AG04450 (cell line): Measurements from ENCODE around the gene TLX2. TPM values are rescaled to one million over a fixed set of nuclear protein-coding genes. Genes with fewer than 3 reads are reported as not detected.

Source experiments
- CTCF ChIA-PET: fragments of 300-600, 350-600 bp; formaldehyde crosslinking; extraction: SDS; loops from one replicate; lab custom pipeline; 2022; ENCODE audit warnings: antibody characterized with exemption, inconsistent platforms; lab: Charles Lee
- POLR2A ChIA-PET: fragments of 350-600 bp; formaldehyde crosslinking; extraction: SDS; loops from one replicate; lab custom pipeline; 2021; ENCODE audit warnings: antibody characterized with exemption, inconsistent platforms; lab: Yijun Ruan, JAX
- DNase-seq: peaks from one replicate; pipeline ENCODE4 v3.0.0-alpha.2; 2011; ENCODE audit warnings: low read depth, low spot score
- H3K27ac ChIP-seq: one replicate; pipeline ENCODE4 v1.5.1; 2012; ENCODE audit warnings: low read depth, low read length, control low read depth
- H3K27me3 ChIP-seq: one replicate; pipeline ENCODE4 v1.6.0; 2012; ENCODE audit warnings: low read length; ENCODE audit not compliant: control insufficient read depth, insufficient read depth
- H3K4me3 ChIP-seq: 2 replicates; pipeline ENCODE4 v1.5.1; 2011; ENCODE audit warnings: mild to moderate bottlenecking, low read depth, low read length, control low read depth
- H3K9me3 ChIP-seq: 2 replicates; pipeline ENCODE4 v1.5.1; 2012; ENCODE audit warnings: low read length; ENCODE audit not compliant: control insufficient read depth, insufficient read depth
- polyA plus RNA-seq: library from polyadenylated mRNA; depleted of rRNA; stranded (reverse); fragments of >200 nt; gene quantifications from 2 replicates; pipeline ENCODE4 v1.2.3, GENCODE V29; 2011
- TF ChIP-seq, protein P1 (sequence below): IDR thresholded peaks from 2 replicates; pipeline ENCODE4 v1.5.1; 2011; ENCODE audit warnings: low read depth, low read length, control low read depth, inconsistent platforms

TLX2 gene
- polyA plus RNA-seq, 1 experiment: not detected

DNA sequence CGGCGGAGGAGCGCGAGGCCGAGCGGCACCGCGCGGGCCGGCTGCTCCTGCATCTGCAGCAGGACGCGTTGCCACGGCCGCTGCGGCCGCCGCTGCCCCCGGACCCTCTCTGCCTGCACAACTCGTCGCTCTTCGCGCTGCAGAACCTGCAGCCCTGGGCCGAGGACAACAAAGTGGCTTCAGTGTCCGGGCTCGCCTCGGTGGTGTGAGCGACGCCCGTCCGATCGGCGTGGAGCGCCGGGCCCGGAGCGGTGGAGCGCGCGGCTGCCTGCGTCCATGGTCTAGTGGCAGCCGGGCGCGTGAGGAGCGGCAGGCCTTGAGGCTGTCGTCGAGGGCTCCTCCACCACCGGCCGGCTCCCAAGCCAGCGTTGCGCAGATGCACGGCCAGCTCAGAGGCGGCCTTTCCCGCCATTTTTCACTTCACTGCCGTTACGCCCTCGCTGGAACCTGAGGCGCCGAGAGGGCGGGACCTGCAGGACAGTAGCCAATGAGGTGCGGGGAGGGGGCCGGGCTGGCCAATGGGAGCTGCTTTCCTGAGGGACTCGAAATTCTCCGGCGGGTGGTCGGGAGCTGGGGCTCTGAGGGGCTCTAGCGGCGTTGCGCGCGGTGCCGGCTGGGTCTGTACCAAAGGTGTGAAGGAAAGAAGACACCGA is 1.9 kb downstream of the TLX2 start:
- no peak overlapping the region for H3K27ac ChIP-seq
- H3K9me3 ChIP-seq: peaks cover 18% of the 10 kb centered on the region; the same call in 1 of the 2 replicates
- ChIA-PET POLR2A (no interaction called here), CTCF (no interaction called here)
- DNase-seq: no peak
- peak overlapping the region; percentile 7; the same call in 1 of the 2 replicates for H3K4me3 ChIP-seq
- peaks cover 89% of the 10 kb centered on the region for H3K27me3 ChIP-seq
- TF ChIP-seq, protein P1, sequence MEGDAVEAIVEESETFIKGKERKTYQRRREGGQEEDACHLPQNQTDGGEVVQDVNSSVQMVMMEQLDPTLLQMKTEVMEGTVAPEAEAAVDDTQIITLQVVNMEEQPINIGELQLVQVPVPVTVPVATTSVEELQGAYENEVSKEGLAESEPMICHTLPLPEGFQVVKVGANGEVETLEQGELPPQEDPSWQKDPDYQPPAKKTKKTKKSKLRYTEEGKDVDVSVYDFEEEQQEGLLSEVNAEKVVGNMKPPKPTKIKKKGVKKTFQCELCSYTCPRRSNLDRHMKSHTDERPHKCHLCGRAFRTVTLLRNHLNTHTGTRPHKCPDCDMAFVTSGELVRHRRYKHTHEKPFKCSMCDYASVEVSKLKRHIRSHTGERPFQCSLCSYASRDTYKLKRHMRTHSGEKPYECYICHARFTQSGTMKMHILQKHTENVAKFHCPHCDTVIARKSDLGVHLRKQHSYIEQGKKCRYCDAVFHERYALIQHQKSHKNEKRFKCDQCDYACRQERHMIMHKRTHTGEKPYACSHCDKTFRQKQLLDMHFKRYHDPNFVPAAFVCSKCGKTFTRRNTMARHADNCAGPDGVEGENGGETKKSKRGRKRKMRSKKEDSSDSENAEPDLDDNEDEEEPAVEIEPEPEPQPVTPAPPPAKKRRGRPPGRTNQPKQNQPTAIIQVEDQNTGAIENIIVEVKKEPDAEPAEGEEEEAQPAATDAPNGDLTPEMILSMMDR: no peak

DNA sequence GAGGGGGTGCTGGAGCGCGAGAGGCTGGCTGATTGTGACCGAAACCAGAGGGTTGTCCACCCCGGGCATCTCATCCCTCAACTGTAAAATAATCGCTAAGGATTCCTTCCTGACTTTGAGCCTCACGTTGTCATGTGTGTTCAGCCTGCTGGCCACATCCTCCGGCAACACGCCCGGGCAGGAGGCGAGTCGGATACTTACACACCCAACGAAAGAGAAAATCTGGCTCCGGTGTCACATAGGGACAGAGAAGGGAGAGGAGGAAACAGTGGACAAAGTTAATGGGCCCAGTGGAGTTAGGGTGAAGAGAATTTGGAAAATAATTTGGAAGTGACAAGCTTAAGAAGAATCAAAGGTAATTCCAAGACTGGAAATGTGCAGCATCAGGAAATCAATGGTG is 2.4 kb downstream of the TLX2 start:
- H3K27me3 ChIP-seq: peaks cover 85% of the 10 kb centered on the region
- no peak overlapping the region for H3K27ac ChIP-seq
- no peak for DNase-seq
- POLR2A ChIA-PET: no interaction called here
- H3K4me3 ChIP-seq: no peak overlapping the region
- TF ChIP-seq, protein P1: no peak
- CTCF ChIA-PET: no interaction called here
- H3K9me3 ChIP-seq: peaks cover 18% of the 10 kb centered on the region; the same call in 1 of the 2 replicates

DNA sequence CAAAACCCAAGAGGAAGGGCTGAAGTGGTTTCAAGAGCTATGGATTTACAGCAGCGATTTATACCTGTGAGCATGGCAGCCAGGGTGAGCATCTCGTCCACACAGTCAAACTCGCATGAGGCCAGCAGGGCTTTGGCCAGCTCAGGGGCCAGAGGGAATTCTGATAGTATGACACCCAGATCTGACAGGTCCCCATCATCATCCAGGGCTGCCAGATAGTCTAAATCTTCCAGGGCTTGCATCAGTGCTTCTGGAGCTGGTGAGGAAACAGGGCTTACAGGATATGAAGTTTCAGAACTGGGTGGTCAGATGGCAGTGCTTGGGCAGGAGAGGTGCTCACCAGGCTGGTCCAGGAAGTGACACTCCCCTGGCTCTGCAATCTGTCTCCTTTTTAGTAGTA is 8.3 kb downstream of the TLX2 start:
- Histone ChIP-seq H3K9me3 (peaks cover 5% of the 10 kb centered on the region; the same call in 1 of the 2 replicates), H3K27ac (no peak overlapping the region), H3K27me3 (peaks cover 48% of the 10 kb centered on the region), H3K4me3 (no peak overlapping the region)
- DNase-seq: no peak
- POLR2A ChIA-PET: no interaction called here
- CTCF ChIA-PET: interaction anchor here (1.8 kb wide), 1 partner anchor 66 kb away, joined by 4 read pairs; no protein-coding TSS in a partner anchor
- TF ChIP-seq, protein P1: no peak

DNA sequence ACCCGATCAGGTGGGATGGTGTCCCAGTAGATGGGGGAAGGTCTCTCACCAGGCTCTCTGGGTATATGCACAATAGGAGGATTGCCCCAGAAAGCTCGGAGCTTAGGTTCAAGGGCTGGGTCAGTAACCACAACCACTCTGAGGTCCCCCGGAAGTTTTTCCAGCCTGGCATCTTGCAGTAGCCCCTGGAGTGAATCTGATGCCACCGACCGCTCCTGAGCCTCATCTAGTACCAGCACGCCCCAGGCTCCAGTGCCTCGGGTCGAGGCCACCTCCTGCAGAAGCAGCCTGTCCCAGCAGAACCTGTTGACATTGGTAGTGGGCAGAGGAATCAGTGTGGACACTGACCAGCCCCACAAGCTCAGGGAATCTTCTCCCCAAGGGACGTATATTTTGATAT is 9.8 kb downstream of the TLX2 start:
- no peak for DNase-seq
- TF ChIP-seq, protein P1: no peak
- Histone ChIP-seq H3K27me3 (peaks cover 33% of the 10 kb centered on the region), H3K4me3 (no peak overlapping the region), H3K9me3 (peaks cover 5% of the 10 kb centered on the region; the same call in 1 of the 2 replicates), H3K27ac (no peak overlapping the region)
- CTCF ChIA-PET: interaction anchor here (1.8 kb wide), 1 partner anchor 64 kb away, joined by 4 read pairs; no protein-coding TSS in a partner anchor
- POLR2A ChIA-PET: no interaction called here

DNA sequence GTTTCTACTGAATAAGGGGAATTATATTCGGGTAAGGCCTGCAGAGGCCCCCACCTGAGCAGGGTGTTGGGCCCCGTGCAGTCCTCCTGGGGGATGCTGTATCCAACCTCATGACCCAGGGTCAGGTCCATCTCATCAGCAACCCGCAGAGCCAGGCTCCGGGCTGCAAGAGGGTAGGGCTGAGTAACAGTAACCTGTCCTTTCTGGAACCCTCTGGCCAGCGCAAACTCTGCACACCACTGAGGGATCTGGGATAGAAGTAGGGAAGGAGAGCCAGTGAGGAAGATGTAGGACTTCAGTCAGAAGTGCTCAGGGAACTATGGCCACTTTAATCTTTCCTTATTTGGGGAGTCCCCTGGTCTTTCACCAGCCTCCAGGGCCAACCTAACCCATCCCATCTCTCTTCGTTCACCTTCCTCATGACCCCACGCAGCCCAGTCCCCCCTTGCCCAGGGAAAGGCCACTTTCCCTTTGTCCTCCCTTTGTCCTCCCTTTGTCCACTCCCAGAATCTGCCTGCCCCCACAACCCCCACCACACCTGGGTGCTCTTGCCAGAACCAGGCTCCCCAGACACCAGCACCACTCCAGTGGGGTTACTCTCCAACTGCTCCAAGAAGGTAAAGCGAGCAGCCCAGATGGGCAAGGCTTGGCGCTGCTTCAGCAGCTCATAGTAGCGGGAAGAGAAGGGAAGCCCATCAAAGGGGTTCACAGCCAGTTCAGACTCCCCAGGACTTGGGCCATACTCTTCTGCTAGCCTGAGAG is 10.9 kb downstream of the TLX2 start:
- H3K27ac ChIP-seq: no peak overlapping the region
- peaks cover 22% of the 10 kb centered on the region for H3K27me3 ChIP-seq
- no peak overlapping the region for H3K4me3 ChIP-seq
- POLR2A ChIA-PET: no interaction called here
- TF ChIP-seq, protein P1: no peak
- CTCF ChIA-PET: no interaction called here
- peaks cover 10% of the 10 kb centered on the region; the same call in 1 of the 2 replicates for H3K9me3 ChIP-seq
- no peak for DNase-seq
